ENCODE data around the gene KL. TPM values are rescaled to one million over a fixed set of nuclear protein-coding genes. Genes with fewer than 3 reads are reported as not detected.

Gene KL
- total RNA-seq, 1 donor from 2014 or later: 2.0 TPM

- Histone ChIP-seq H3K36me3 (ENCODE audit: control insufficient read depth, insufficient read depth, low read length) (no peaks in the 10 kb centered on the region), H3K4me3 (ENCODE audit: low read depth, low read length) (no peak overlapping the region), H3K27me3 (ENCODE audit: control insufficient read depth, insufficient read depth, low read length) (no peaks in the 10 kb centered on the region)
- TF ChIP-seq, protein P1, sequence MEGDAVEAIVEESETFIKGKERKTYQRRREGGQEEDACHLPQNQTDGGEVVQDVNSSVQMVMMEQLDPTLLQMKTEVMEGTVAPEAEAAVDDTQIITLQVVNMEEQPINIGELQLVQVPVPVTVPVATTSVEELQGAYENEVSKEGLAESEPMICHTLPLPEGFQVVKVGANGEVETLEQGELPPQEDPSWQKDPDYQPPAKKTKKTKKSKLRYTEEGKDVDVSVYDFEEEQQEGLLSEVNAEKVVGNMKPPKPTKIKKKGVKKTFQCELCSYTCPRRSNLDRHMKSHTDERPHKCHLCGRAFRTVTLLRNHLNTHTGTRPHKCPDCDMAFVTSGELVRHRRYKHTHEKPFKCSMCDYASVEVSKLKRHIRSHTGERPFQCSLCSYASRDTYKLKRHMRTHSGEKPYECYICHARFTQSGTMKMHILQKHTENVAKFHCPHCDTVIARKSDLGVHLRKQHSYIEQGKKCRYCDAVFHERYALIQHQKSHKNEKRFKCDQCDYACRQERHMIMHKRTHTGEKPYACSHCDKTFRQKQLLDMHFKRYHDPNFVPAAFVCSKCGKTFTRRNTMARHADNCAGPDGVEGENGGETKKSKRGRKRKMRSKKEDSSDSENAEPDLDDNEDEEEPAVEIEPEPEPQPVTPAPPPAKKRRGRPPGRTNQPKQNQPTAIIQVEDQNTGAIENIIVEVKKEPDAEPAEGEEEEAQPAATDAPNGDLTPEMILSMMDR (IDR thresholded peaks at IDR 0.05; ENCODE audit: insufficient read depth, low read length, poor library complexity, severe bottlenecking): no peak
- DNase-seq (ENCODE audit: low read depth): no peak
These were observed 15.9 kb downstream of the KL start for GRCh38 chr13:33032037-33032625.

- no peak for DNase-seq (ENCODE audit: low read depth)
- Histone ChIP-seq H3K4me3 (ENCODE audit: low read depth, low read length) (no peak overlapping the region), H3K27me3 (ENCODE audit: control insufficient read depth, insufficient read depth, low read length) (no peaks in the 10 kb centered on the region), H3K36me3 (ENCODE audit: control insufficient read depth, insufficient read depth, low read length) (no peaks in the 10 kb centered on the region)
- TF ChIP-seq, protein P1 (IDR thresholded peaks at IDR 0.05; ENCODE audit: insufficient read depth, low read length, poor library complexity, severe bottlenecking): no peak
These were observed 17.0 kb downstream of the KL start for GRCh38 chr13:33033051-33033812.

- no peaks in the 10 kb centered on the region for H3K27me3 ChIP-seq (ENCODE audit: control insufficient read depth, insufficient read depth, low read length)
- H3K4me3 ChIP-seq (ENCODE audit: low read depth, low read length): no peak overlapping the region
- DNase-seq (ENCODE audit: low read depth): no peak
- no peaks in the 10 kb centered on the region for H3K36me3 ChIP-seq (ENCODE audit: control insufficient read depth, insufficient read depth, low read length)
- TF ChIP-seq, protein P1 (IDR thresholded peaks at IDR 0.05; ENCODE audit: insufficient read depth, low read length, poor library complexity, severe bottlenecking): no peak
These were observed 17.8 kb downstream of the KL start for GRCh38 chr13:33033986-33034385.

DNA sequence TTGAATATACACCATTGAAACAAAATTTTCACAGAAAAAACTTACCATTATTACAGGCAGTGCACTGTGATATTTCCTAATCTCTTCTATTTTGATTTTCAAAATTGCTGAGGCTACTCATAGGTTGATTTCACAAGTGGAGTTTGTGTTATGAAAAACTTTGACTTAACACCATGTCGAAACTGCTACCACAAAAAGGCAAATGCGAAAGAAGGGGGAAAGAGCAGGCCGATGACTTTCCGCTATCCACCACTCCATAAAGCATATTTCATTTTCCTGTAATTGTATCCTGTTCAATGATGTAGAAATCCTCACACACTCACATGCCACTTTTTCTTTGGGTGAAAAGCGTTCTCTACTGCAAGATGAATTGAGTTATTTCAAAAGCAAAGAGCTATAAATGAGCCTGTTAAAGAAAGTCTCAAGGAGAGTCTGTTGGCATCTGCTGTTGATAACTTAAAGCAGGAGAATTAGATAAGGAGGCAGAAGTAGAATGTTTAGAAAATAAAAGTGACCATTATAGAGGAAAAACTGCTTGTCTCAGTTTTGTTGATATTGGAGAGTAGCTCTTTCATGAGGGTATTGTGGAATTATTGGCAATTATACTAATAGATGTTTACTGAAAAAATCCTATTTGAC, 18.8 kb downstream of the KL start:
- Histone ChIP-seq H3K36me3 (ENCODE audit: control insufficient read depth, insufficient read depth, low read length) (no peaks in the 10 kb centered on the region), H3K27me3 (ENCODE audit: control insufficient read depth, insufficient read depth, low read length) (no peaks in the 10 kb centered on the region), H3K4me3 (ENCODE audit: low read depth, low read length) (no peak overlapping the region)
- TF ChIP-seq, protein P1 (IDR thresholded peaks at IDR 0.05; ENCODE audit: insufficient read depth, low read length, poor library complexity, severe bottlenecking): no peak
- no peak for DNase-seq (ENCODE audit: low read depth)

- Histone ChIP-seq H3K4me3 (ENCODE audit: low read depth, low read length) (no peak overlapping the region), H3K27me3 (ENCODE audit: control insufficient read depth, insufficient read depth, low read length) (no peaks in the 10 kb centered on the region), H3K36me3 (ENCODE audit: control insufficient read depth, insufficient read depth, low read length) (no peaks in the 10 kb centered on the region)
- no peak for DNase-seq (ENCODE audit: low read depth)
- TF ChIP-seq, protein P1 (IDR thresholded peaks at IDR 0.05; ENCODE audit: insufficient read depth, low read length, poor library complexity, severe bottlenecking): no peak
These were observed 21.4 kb downstream of the KL start for GRCh38 chr13:33037673-33038072.

All from kidney epithelial cell (primary cell).